Thyroid gland (tissue), 4 donors: ENCODE results near the gene BANP. TPM values are rescaled to one million over a fixed set of nuclear protein-coding genes. Genes with fewer than 3 reads are reported as not detected.

Source experiments
- DNase-seq, 2 donors: peaks; one replicate each; pipeline ENCODE4 v3.0.0-alpha.2; 2019
- H3K27ac ChIP-seq, 3 donors: fragments of 200-600 bp; sonication (generic); 1 replicate in 2 of 3; 2 replicates in 1 of 3; pipeline ENCODE4 v1.5.1; 2016 to 2019; ENCODE audit warnings: mild to moderate bottlenecking in 1 of 3, moderate library complexity in 1 of 3
- H3K27me3 ChIP-seq: fragments of 200-600 bp; sonication (generic); one replicate; pipeline ENCODE4 v1.5.1; 2019
- H3K36me3 ChIP-seq, 2 donors: fragments of 200-600 bp; sonication (generic); one replicate each; pipeline ENCODE4 v1.5.1; 2016 to 2019
- H3K4me1 ChIP-seq, 2 donors: fragments of 200-600 bp; sonication (generic); one replicate each; pipeline ENCODE4 v1.5.1; 2017 to 2019
- H3K4me3 ChIP-seq, 3 donors: fragments of 200-600 bp; sonication (generic); replicated peaks in 1 of 3; 1 replicate in 2 of 3; 2 replicates in 1 of 3; pipeline ENCODE4 v1.5.1; 2016; ENCODE audit warnings: mild to moderate bottlenecking in 1 of 3
- H3K9me3 ChIP-seq: fragments of 200-600 bp; sonication (generic); one replicate; pipeline ENCODE4 v1.5.1; 2017
- POLR2A ChIP-seq, 2 donors: fragments of 450-650 bp; IDR thresholded peaks; one replicate each; pipeline ENCODE4 v1.6.1; 2017; ENCODE audit warnings: antibody characterized with exemption in 2 of 2, mild to moderate bottlenecking in 2 of 2, moderate library complexity in 1 of 2
- WGBS, 2 donors: methylation state at CpG; one replicate each; pipeline ENCODE4 v1.1.5; 2017; 5-methylcytosine and 5-hydroxymethylcytosine counted together
- intact Hi-C: fragments of 100-400 bp; cut with DNase I; formaldehyde crosslinking; loops from one replicate; pipeline ENCODE4 v1.15.1; 2023
- total RNA-seq, 4 donors: library from RNA; depleted of rRNA; stranded (reverse); fragments of >200 nt; gene quantifications; one replicate each; pipeline ENCODE4 v1.2.3, GENCODE V29; 2016
- TF ChIP-seq, protein P1 (sequence below), 6 experiments: fragments of 200-600 bp in 3 of 6; fragments of 450-650 bp in 3 of 6; sonication (generic) in 3 of 6; IDR thresholded peaks; one replicate each; pipeline ENCODE4 v1.5.1; 2016 to 2019; ENCODE audit warnings: antibody characterized with exemption in 6 of 6, mild to moderate bottlenecking in 2 of 6, inconsistent platforms in 1 of 6, moderate library complexity in 1 of 6

The BANP gene
- total RNA-seq, 4 donors from 2014 or later, result 22.8 to 42.7 (median 29.8) TPM

DNA sequence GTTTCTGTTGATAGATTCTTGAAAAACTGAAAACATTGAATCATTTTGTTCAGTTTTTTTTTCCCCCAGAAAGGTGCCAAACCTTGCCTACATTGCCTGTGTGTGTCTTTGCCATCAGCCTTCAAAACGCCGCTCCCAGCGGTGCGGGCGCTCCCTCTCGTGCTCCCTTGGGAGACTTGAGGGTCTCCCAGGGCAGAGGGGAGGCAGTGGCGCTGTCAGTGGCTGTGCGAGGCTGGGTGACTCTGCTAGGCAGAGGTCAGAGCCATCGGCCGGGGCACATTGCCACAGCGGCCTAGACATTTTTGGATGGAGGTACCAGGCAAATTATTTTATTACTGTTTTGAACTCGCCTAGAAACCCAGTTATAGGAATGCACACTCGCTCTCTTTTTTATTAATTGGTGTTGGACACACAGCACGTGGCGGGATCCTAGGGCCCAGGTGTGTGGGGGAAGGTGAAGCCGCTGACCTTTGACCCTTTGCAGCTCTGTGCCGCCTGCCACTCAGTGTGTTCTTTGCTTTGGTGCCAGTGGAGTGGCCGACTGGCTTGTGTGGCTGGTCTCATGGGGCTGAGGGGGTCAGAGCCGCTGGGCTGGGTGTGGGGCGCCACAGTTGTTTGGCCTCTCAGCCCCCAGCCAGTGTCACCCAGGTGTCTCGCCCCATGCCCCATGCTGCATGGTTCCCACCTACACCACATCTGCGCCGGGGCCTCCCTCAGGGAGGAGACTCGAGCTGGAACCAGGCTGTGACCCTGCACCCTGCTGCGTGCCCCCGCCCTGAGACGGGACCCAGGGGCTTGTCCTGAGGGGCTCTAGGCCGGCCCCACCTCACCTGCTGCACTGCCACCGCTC, 115.7 kb downstream of the BANP start:
- no peak overlapping the region for H3K4me3 ChIP-seq
- H3K27me3 ChIP-seq, result no peaks in the 10 kb centered on the region
- peaks cover 0 to under 1% of the 10 kb centered on the region in 2 donors for H3K36me3 ChIP-seq
- 95 to 96% methylated on average over 23 to 25 of the region's 29 CpGs for WGBS, 2 donors
- peaks cover 11 to 14% of the 10 kb centered on the region in 2 donors for H3K4me1 ChIP-seq
- no peak for TF ChIP-seq POLR2A (IDR thresholded peaks at IDR 0.05)
- TF ChIP-seq, protein P1, sequence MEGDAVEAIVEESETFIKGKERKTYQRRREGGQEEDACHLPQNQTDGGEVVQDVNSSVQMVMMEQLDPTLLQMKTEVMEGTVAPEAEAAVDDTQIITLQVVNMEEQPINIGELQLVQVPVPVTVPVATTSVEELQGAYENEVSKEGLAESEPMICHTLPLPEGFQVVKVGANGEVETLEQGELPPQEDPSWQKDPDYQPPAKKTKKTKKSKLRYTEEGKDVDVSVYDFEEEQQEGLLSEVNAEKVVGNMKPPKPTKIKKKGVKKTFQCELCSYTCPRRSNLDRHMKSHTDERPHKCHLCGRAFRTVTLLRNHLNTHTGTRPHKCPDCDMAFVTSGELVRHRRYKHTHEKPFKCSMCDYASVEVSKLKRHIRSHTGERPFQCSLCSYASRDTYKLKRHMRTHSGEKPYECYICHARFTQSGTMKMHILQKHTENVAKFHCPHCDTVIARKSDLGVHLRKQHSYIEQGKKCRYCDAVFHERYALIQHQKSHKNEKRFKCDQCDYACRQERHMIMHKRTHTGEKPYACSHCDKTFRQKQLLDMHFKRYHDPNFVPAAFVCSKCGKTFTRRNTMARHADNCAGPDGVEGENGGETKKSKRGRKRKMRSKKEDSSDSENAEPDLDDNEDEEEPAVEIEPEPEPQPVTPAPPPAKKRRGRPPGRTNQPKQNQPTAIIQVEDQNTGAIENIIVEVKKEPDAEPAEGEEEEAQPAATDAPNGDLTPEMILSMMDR (IDR thresholded peaks at IDR 0.05), result no peak
- H3K9me3 ChIP-seq, result no peaks in the 10 kb centered on the region
- DNase-seq, result no peak
- H3K27ac ChIP-seq, result no peak overlapping the region
- intact Hi-C loops, result no loop called here

DNA sequence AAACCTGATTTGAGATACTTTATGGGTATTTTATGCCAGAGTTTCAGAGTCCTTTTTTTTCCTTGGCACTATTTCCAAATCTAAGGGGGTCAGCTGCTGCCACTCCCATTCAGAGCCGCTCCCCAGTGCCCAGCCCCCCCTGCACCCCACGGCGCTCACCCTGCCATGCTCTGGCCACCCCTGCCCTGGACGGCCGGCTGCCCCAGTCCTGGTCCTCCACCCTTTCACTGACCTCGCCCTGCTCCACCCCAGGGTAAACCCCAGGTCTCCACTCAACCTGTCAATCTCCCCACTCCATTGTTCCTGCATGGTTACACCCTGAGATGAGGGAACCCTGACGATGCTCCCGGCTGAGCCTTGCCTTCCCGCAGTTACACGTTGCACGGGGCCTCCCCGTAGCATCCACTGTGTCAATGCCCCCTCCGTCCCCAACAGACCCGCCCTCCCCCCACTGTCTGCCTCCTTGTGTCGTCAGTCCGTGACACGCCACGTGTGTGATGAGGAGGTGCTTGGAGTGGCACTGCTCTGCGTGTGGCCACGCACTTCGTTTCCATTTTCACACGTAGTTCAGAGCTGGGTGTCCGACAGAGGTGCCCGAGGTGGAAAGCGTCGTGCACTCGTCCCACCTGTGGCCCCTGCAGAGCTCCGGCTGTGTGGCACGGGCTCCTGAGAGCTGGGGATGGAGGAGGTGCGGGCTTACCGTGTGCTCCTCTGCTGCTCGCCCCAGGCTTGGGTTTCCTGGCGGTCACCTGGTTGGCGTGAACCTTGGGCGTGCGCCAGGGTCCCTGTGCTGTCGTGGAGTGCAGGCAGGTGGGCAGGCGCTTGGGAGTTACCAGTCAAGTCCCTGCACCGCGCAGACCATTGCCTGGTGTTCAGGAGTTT, 116.5 kb downstream of the BANP start:
- peaks cover 6 to 8% of the 10 kb centered on the region in 2 donors for H3K36me3 ChIP-seq
- H3K4me3 ChIP-seq, result no peak overlapping the region
- no peaks in the 10 kb centered on the region for H3K9me3 ChIP-seq
- intact Hi-C loops, result no loop called here
- no peak for TF ChIP-seq POLR2A (IDR thresholded peaks at IDR 0.05)
- TF ChIP-seq, protein P1 (IDR thresholded peaks at IDR 0.05), result no peak
- H3K4me1 ChIP-seq, result peaks cover 3 to 5% of the 10 kb centered on the region in 2 donors
- H3K27ac ChIP-seq, result no peak overlapping the region
- no peaks in the 10 kb centered on the region for H3K27me3 ChIP-seq
- no peak for DNase-seq
- 92 to 93% methylated on average over 32 to 40 of the region's 40 CpGs for WGBS, 2 donors

DNA sequence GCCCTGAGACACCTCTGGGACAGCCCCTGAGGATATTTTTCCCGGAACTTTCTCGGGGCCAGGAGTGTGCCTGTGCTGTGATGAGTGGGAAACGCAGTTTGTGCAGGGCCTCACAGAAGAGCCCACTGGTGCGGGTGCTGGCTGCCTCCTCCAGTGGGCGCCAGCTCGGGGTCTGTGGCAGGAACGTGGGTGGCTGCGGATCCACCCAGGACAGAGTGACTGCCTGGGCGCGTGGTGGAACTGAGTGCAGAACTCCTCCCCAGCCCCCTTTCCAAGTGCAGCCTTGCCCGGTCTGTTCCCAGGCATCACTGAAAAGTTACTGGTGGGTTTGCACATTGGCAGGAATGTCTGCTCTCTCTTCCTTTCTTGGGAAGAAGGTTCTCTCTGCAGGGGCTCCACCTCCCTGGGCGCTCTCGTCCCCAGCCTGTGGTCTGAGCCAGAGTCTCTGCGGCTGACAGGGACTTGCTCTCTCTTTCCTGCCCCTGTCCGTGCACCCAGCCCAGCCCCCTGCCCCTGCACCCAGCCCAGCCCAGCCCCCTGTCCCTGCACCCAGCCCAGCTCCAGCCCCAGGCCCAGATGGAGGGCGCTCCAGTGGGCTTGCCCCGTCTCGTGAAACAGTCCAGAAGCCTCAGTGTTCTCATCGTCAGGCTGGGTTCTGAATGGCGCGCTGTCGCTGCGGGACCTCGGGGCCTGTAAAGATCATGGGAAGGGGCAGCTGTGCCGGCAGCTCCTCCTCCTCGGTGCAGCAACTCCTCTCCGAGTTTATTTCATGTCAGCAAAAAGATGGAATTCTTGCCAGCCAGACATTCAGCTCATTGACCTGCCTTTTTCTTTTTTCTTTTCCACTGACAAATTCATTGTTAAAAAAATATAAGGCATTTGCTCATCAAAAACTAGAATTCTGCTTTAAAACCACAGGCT, 117.5 kb downstream of the BANP start:
- WGBS, 2 donors, result 84 to 89% methylated on average over 24 to 27 of the region's 27 CpGs
- Histone ChIP-seq H3K4me1 (no peaks in the 10 kb centered on the region), H3K4me3 (no peak overlapping the region), H3K36me3 (peaks cover 7 to 13% of the 10 kb centered on the region in 2 donors), H3K27me3 (no peaks in the 10 kb centered on the region), H3K9me3 (no peaks in the 10 kb centered on the region), H3K27ac (no peak overlapping the region)
- TF ChIP-seq, protein P1 (IDR thresholded peaks at IDR 0.05), result no peak
- TF ChIP-seq POLR2A (IDR thresholded peaks at IDR 0.05), result no peak
- intact Hi-C loops, result no loop called here
- DNase-seq, result no peak

DNA sequence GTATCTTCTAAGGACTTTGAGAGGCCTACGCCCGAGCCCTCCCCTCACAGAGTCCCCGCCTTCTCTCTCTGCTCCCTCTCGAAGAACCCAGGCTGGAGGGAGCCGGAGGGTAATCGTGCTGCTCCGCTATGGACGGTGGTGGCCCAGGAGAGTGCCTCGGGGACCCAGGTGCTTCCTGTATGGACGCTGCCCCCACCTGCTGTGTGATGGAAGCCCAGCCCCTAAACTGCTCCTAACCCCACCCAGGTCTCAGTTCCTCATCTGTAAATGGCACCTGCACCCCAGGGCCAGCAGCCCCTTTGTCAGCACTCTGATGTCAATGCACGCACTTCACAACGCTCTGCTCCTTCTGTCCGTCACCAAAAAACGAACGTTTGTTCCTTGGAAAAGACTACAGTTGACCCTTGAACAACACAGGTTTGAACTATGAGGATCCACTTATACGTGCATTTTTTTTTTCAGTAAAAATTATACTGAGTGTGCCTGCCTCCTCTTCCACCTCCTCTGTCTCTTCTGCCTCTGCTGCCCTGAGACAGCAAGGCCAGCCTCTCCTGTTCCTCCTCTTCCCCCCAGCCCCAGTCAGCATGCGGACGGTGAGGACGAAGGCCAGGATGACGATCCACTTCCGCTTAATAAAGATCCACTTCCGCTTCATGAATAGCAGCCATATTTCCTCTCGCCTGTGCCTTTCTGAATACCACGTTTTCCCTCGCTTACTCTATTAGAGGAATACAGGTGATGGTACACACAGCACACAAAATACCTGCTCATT, 118.3 kb downstream of the BANP start:
- no peak overlapping the region for H3K27ac ChIP-seq
- no peak overlapping the region for H3K4me3 ChIP-seq
- TF ChIP-seq POLR2A (IDR thresholded peaks at IDR 0.05), result no peak
- TF ChIP-seq, protein P1 (IDR thresholded peaks at IDR 0.05), result no peak
- intact Hi-C loops, result no loop called here
- peaks cover 12 to 13% of the 10 kb centered on the region in 2 donors for H3K36me3 ChIP-seq
- no peaks in the 10 kb centered on the region for H3K4me1 ChIP-seq
- H3K27me3 ChIP-seq, result no peaks in the 10 kb centered on the region
- no peak for DNase-seq
- H3K9me3 ChIP-seq, result no peaks in the 10 kb centered on the region
- WGBS, 2 donors, result 86 to 89% methylated on average over 25 of the region's 25 CpGs
